Hematopoietic multipotent progenitor cell treated with erythropoietin and hydrocortisone succinate and interleukin-3 and kit ligand, for 8 days (in vitro differentiated cells): Measurements from ENCODE around the gene PARD3B.
"Not testable (repeated sequence)": the region's sequence is repeated elsewhere in the genome, so short reads cannot be mapped to it uniquely, and the experiment has no call there.

Experiments
- DNase-seq: peaks from one replicate; pipeline ENCODE4 v3.0.0-alpha.2; 2015

PARD3B gene

DNA sequence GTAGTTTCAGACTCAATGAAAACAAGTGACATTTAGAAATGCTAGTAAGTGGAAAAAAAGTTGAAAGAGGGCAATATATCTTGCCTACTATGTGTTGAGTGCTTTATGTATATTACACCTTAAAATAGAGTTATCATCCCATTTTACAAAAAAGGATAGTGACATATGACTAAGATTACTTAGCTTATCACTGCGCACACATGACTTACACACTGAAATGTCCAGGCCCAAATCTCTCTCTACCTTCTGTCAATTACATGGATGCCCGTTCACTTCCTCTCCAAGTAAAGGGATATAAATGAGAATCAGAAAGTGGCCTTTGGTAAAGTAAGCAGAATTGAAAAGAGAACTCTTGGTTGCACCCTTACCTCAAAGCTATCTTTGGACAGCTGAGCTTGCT, 3.6 kb upstream of the PARD3B start:
- DNase-seq: no peak

DNA sequence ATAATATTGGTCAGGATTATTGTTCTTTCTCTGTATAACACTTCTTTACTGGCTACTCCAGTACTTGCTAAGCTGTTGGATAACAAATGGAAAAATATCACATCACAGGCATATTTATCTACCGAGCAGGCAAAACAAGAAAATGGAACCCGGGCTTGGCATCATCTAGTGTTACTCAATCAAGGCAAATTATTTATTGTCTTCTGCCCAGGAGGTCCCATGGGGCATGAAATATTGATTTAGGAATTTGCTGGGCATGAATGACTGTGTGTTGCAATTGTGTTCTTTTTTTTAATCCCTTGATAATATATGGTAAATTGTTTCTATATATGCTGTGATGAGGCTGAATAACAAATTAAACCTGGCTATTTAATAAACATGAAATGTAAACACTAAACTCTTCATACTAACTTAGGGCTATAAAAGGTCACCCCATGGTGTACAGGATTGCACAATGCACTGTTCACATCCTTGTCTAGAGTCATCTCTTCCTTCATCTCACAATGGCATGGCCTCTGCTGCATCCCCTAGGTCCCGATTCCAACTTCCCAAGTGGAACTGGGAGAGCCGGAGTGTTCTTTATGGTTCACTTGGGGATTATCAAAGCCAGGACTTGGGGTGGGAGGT, 2.2 kb upstream of the PARD3B start:
- DNase-seq: no peak

DNA sequence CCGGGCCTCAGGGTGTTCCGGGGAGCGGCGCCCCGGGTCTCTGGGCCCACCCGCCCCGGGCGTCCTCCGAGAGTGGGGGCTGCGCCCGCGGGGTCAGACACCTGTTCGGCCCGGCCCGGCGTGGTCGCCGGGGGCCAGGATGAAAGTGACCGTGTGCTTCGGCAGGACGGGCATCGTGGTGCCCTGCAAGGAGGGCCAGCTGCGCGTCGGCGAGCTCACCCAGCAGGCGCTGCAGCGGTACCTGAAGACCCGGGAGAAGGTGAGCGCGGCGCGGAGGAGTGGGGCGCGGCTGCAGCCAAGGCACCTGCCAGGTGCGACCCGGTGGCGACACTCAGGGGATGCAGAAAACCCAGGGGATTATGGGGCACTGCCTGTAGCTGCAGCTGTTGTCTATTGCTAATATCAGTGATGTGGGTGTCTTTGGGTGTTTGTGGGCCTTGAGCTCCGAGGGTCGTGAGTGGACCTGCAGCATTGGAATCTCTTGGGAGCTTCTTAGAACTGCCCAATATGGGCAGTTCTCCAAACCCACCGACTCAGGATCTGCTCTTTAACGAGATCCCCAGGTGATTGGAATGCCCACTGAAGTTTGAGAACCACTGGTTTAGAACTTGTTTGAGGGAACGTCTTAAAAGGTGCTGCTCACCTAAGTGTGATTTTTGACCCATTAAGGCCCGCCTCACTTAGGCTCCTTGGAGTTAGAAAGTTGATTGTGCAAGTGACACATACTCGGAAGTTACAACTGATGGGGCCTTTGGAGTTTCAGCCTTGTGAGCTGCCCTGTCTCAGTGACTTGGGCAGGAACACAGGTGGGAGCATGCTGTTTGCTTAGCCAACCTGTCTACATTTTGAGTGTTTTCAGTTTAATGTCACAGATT, 823 bp downstream of the PARD3B start:
- no peak for DNase-seq

DNA sequence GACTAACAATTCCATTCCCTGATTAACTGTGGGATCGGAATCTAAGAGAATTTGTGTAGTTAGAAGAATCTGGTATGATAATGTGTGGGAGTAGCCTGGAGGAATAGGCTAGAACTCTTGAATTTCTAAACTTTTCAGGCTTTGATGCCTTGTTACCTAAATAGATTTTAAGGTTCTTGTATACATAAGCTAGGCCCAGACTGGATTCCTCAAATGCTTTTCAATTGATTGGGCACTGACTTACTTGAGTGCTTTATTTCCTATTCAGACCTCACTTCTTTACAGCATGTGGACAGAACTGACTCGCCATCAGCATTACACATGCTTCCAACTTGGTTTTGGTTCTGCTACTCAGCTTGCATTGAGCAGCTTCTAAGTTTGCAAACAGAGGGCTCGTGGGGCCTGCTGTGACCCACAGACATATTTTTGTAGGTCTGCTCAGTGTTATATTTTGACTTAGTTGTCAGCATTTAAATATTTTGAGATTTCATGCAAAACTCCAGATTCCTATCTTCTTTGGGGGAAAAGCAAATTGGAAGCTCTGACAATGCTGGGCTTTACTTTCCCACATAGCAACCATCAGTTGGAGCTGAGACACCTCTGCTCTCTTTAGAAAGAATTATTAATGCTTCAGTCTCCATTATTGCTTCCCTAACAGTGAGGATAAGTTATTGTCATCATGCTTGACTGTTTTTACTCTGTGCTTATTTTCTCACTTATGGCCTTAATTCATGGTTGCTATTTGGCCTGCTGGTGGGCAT, 5.7 kb downstream of the PARD3B start:
- no peak for DNase-seq

DNA sequence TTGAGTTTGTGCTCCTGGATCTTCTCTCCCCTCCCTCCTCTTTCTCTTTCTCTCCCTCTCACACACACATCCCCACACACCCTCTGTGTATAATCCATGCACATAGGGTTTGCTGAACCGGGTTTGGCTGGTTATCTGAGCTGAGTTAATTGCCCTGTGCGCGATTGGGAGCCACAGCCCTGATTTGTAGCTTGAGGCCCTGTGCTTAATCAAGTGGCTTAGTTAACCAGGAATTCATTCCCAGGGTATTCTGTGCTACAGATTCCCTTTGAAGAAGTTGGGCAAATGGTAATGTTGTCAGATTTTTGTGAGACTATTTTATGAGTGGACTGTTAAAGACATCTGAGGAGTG, 6.2 kb downstream of the PARD3B start:
- no peak for DNase-seq

DNA sequence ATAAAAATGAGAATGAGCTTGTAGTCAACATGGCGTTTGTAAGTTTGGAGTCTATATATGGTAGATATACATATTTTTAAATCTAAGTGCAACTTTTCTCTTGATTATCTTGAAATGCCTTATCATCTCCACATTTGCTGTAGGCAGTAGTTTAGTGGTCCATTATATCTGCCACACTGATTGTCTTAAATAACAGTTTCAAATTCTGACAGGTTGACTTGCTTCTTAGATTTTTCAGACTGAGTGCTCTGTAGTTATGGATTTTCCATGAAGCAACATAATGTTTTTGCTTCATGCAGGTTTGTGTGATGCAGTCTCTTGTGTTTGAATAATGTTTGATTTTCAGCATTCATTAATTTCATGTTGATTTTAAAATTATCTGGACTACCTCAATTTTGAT, 12.3 kb downstream of the PARD3B start:
- no peak for DNase-seq

DNA sequence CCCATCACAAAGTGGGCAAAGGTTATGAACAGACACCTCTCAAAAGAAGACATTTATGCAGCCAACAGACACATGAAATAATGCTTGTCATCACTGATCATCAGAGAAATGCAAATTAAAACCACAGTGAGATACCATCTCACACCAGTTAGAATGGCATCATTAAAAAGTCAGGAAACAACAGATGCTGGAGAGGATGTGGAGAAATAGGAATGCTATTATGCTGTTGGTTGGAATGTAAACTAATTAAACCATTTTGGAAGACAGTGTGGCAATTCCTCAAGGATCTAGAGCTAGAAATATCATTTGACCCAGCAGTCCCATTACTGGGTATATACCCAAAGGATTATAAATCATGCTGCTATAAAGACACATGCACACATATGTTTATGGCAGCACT, 14.1 kb downstream of the PARD3B start:
- DNase-seq: not testable (repeated sequence)

DNA sequence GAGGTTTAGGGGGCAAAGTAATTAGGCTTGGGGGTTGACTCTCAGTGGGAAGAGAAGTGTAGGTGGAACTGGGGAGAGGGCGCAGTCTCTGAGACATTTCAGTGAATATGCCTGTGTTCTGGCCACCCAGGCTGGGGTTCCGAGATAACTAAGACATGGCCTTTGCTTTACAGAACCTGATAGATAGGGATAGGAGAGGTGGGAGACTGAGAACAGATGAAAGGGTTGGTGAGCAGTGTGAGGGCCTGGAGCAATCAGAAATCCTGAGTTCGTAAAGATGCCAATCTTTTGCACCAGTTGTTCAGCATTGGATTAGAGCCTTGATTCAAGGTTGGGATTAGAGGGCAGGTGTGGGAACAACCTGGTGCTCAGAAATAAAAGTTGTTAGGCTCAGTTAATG, 15.6 kb downstream of the PARD3B start:
- DNase-seq: no peak

DNA sequence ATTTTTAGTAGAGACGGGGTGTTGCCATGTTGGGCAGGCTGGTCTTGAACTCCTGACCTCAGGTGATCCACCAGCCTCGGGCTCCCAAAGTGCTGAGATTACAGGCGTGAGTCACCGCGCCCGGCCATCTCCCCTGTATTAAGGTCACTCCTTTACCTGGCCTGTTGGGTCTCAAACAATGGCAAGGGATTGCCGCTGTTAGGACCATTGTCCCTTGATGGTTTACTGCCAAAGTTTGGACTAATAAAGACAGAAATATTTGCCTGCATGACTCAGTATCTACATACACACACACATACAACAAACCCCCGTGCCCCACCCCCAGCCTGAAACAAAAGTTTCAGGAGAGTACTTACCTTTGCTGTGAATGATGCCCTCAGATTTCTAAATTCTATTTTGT, 16.5 kb downstream of the PARD3B start:
- no peak for DNase-seq

DNA sequence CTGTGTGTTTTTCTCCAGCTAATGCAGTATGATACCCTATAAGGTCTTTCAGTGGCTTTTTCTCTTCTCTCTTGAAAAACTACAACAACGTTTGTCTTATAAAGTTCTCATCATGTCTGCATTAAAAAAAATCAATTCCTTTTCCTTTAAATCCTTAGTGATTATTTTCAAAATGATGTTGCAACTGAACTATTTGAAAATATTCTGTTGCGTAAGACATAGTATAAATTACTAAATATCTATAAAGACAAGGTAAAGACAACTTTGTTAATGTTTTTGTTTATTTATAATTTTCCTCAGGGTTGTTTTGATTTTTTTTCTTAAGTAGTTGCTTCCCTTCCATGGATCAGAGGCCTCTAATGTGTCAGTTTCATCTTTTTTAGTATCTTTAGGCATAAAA, 21.2 kb downstream of the PARD3B start:
- no peak for DNase-seq

DNA sequence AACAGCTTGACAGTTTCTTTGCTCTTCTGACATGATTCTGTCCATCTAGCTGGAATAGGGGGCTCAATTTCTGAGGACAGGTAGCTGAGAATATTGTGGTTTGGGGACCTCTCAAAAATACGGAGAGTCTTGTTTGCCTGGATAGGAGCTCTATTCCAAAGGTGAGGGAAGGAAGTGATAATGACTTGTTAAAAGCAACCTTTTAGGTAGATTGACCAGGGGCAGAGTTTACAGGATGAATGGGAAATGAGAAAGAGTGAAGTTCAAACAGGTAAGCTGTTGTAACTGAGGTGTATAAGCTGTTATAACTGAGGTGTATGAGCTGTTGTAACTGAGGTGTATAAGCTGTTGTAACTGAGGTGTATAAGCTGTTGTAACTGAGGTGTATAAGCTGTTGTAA, 25.1 kb downstream of the PARD3B start:
- DNase-seq: no peak

DNA sequence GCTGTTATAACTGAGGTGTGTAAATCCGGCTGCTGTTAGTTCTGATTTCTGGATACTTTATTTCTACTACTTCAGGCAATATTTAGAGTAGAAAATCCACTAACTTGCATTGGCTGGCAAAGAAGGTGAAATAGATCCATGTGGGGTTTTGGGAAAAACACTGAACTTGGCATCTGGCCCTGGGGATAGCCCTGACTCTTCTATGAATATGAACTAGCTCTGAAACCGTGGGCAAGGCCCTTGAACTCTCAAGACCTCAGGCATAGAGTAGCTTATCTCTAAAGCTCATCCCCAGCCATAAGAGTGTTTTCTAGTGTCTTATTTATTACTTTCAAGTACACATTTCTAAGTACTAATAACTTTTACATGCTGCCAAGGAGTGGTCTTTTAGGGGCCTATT, 25.8 kb downstream of the PARD3B start:
- no peak for DNase-seq

DNA sequence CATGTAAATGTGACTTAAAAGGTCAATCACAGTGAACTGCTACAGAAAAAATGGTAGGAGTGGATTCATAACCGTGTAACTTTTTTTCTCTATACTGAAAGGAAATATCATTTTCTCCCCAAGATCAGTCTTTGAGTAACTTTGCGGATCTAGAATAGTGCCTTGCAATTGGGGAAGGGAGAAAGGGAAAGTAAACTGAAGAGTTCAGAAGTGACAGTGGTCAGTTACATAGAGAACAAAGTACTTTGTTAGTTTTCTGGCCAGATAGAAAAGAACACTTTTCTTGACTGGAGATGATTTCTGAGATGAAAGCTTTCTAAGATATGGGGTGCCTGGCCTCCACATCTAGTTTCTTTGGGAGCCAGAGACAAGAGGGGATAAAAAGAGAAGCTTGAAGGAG, 26.6 kb downstream of the PARD3B start:
- DNase-seq: no peak

DNA sequence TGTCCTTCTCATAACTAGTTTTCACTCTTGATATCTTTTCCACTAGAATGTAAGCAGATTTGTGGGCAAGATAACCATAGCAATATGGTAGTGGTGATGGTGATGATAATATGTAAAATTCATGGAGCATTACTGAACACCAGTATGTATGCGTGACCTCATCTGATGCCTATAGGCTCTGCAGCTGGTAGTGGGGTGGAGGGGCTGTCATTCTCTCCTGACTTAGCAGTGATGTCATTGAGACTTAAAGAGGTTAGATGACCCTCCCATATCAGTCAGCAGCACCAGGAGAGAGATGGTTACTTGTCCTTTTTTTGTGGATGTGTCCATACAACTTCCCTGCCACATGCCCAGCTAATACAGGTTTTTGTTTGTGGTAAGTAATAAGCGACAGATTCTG, 27.9 kb downstream of the PARD3B start:
- DNase-seq: no peak

DNA sequence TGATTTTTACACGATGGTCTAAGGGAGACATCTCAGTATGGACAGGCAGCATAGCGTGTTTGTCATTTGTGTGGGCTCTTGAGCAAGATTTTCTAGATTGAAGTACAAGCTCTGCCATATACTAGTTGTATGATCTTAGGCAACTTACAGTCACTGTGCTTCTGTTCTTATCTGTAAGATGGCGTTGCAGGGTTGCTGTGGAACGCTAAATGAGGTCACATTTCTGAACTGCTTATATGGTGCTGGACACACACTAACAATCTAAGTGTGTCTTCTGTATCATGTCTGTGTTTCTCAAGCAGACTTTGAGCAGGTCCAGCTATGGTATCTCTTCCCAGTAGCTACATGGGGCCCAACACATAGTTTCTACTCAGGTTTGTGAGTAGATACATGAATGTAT, 29.2 kb downstream of the PARD3B start:
- no peak for DNase-seq

DNA sequence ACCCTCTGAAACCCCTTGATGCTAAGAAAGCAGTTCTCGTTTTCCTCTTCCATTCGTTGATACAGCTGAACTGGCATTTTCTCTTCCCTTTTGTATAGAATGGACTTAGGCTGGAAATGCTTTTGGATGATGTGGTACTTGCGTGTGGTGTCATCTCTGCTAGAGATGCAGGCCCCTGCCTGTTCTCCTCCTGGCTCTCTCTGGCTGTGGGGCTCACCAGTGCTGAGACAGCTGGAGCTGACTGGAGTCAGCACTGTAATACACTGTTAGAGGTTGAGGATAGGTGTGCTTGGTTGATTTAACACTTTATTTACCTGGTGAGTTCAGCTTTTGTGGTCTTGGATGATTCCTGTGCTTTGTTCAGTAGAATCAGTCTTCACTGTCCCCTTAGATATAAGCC, 30.2 kb downstream of the PARD3B start:
- DNase-seq: no peak

DNA sequence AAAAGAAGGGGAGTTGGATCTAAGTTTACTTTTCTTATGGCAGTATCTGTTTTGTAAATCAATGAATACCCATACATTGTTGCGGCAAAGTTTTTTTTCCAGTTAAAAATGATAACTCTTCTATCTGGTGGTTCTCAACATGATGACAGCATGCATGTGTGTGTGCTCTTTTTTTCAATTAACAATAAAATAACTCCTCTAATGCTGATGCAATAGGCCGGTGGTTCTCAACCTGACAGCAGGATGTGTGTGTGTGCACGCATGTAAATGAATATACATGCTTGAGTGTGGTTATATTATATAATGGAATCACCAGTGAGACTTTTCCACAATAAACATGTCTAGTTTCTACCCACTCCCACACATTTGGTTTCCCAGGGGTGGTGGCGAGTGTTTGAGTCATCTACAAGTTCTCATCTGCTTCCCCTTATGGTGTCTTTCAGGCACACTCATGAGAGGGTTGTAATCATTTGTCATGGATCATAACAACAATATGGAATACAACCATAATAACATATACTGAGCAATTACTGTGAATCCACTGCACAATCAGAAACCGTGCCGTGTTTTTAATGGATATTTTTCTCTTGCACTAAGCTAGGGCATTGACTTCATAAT, 31.2 kb downstream of the PARD3B start:
- DNase-seq: no peak

DNA sequence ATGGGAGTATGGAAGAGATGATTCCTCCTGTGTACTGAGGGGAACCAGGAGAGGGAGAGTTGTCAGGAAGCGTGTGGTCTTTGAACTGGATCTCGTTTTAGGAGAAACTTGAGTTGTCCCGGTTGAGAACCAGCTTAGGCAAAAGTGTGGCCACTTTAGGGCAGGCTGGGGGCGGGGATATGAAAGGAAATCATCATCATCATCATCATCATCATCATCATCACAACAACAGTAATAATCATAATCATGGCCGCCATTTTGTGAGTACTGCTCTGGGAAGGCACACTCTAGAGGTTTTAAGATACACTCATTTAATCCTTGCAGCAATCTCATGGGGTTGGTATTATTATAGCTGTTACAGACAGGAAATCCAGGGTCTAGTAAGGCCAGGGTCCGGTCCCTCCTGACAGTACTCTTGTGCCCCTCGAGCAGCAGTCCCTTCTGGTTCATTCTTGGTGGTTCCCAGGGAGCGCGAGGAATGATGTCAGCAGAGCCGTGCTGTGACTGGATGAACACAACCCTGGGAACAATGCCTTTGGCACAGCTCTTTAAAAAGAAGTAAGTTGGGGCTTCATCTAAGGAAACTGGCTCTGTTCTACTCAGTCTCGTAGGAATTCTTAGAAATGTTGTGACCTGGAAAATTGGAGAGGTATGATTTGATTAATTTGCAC, 33.8 kb downstream of the PARD3B start:
- DNase-seq: no peak

DNA sequence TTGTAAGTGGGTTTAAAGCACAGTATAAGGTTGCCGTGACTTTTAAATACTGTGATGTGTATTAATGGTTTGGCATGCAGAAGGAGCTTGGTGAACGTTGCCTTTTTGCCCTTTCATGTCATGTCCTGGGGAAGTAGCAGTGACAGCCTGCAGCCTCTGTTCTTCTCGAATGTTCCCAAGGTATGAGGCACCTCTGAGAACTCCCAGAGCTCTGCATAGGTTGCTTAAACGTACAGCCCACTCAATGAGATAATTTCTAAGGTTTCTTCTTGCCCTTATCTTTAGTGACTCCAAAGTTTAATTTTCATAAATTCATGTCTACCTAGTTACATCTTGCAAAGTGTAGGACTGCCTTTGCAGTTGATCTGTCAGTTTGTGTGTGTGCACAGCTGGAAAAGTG, 36.7 kb downstream of the PARD3B start:
- no peak for DNase-seq

DNA sequence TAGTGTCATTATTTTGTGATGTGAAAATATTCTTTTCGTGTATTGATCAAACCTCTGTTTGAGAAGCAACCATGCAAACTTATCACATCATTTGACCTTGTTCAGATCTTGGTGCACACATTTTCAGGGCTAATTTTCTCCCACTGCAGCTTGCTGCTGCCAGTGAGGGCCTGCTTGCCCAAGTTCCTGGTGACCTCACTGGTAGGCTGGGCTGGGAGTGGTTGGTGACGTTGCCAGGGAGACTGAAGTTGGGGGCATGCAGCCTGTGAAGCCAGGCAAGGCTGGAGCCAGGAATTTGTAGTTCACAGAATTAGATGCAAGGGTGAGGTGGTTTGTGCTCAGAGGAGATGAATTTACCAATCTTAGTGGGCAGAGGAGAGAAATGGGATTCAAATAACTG, 38.5 kb downstream of the PARD3B start:
- no peak for DNase-seq

DNA sequence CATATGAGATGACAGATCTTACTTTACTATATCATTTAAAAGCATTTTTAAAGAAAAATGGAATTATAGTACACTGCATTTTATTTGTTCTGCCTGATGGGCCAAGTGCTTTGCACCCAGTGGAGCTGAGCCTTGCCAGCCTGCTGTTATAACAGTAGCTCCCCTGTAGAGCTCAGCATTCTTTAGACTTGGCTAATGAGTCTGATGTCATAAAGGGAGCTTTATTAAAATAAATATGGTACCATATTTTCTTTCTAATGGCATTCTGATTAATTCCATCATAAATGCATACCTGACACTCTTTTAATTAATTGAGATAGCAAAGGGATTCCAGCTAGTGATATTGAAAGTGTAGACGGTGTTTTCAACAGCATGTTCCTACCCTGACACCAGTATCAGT, 40.7 kb downstream of the PARD3B start:
- DNase-seq: no peak

DNA sequence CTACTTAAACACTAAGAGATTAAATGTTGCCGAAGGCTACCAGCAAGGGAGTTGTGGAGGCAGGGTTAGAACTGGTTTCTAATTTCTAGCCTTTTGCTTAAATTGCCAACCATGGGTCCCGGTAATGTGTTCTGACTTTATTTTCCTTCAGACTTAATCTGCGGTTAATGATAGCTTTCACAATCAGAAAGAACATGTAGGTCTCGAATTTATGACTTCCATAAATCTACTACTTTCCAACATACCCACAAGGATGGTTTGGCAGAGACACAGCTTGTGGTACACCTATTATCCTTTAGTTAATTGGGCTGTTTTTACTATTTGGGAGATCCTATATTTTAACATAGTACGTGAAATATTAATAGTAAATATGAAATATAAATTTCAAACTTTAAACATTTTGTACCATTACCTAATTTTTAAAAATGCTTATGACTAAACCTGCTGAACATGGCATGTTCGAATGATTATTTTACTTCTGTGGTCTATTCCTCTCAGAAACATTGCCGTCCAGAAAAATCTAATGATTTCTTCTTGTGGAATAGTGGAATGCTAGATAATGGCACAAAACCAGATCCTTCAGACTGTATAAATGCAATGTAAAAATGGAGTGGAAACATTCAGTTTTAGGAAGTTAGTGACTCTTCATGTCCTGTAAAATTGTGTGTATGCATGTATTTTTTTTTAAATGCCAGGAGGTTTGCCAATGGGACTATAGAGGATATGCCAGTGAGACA, 41.3 kb downstream of the PARD3B start:
- no peak for DNase-seq
